Measurements from ENCODE around the gene EYA3.
A peak's percentile ranks its signal among the peaks of the same experiment; 100 is the strongest.

Gene EYA3

GRCh38 chr1:28112388-28113241 lies 24.2 kb upstream of the EYA3 start:
- no peak for TF ChIP-seq ZNF274 (IDR thresholded peaks at IDR 0.05; ENCODE audit: low read depth, low read length)
- no peak for TF ChIP-seq SUZ12 (IDR thresholded peaks at IDR 0.05; ENCODE audit: extremely low read depth, insufficient read depth, insufficient read length)
- no peak for TF ChIP-seq YY1 (IDR thresholded peaks at IDR 0.05; ENCODE audit: insufficient read depth, insufficient read length)
- H3K4me3 ChIP-seq (ENCODE audit: insufficient read length, low read depth), result no peak overlapping the region
- H3K9me3 ChIP-seq (ENCODE audit: insufficient read depth, low read length), result no peaks in the 10 kb centered on the region
- DNase-seq (ENCODE audit: low read depth, low spot score), result no peak
- H3K36me3 ChIP-seq (ENCODE audit: insufficient read depth, insufficient read length, low read length), result no peaks in the 10 kb centered on the region
- H3K4me1 ChIP-seq (ENCODE audit: insufficient read depth, insufficient read length), result no peaks in the 10 kb centered on the region
- H3K27me3 ChIP-seq (ENCODE audit: insufficient read depth, insufficient read length), result no peaks in the 10 kb centered on the region
- no peak overlapping the region for H3K9ac ChIP-seq (ENCODE audit: insufficient read length, low read depth)

GRCh38 chr1:28111157-28111556 lies 22.7 kb upstream of the EYA3 start:
- H3K9me3 ChIP-seq (ENCODE audit: insufficient read depth, low read length), result no peaks in the 10 kb centered on the region
- H3K36me3 ChIP-seq (ENCODE audit: insufficient read depth, insufficient read length, low read length), result no peaks in the 10 kb centered on the region
- no peaks in the 10 kb centered on the region for H3K27me3 ChIP-seq (ENCODE audit: insufficient read depth, insufficient read length)
- no peaks in the 10 kb centered on the region for H3K4me1 ChIP-seq (ENCODE audit: insufficient read depth, insufficient read length)
- H3K9ac ChIP-seq (ENCODE audit: insufficient read length, low read depth), result no peak overlapping the region
- TF ChIP-seq ZNF274 (IDR thresholded peaks at IDR 0.05; ENCODE audit: low read depth, low read length) (no peak), SUZ12 (IDR thresholded peaks at IDR 0.05; ENCODE audit: extremely low read depth, insufficient read depth, insufficient read length) (no peak), YY1 (IDR thresholded peaks at IDR 0.05; ENCODE audit: insufficient read depth, insufficient read length) (no peak)
- no peak for DNase-seq (ENCODE audit: low read depth, low spot score)
- no peak overlapping the region for H3K4me3 ChIP-seq (ENCODE audit: insufficient read length, low read depth)

DNA sequence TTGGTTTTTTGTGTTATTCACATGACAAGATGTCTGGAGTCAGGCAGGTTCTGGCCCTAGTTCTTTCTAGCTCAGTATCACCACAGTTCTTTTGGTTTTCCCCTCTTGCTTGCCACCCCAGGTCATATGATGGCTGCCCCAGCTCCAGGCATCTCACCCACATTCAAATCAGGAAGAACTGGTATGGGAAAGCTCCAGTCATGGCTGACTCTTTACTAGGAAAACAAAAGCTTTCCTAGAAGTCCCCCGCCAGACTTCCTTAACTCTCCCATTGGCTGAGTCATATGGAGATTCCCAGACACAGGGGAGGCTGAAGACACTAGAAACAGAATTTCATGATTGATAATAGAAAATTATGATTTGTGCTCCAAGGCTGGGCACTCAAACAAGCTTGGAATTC lies 22.1 kb upstream of the EYA3 start:
- TF ChIP-seq SUZ12 (IDR thresholded peaks at IDR 0.05; ENCODE audit: extremely low read depth, insufficient read depth, insufficient read length) (no peak), YY1 (IDR thresholded peaks at IDR 0.05; ENCODE audit: insufficient read depth, insufficient read length) (no peak), ZNF274 (IDR thresholded peaks at IDR 0.05; ENCODE audit: low read depth, low read length) (no peak)
- no peaks in the 10 kb centered on the region for H3K36me3 ChIP-seq (ENCODE audit: insufficient read depth, insufficient read length, low read length)
- no peaks in the 10 kb centered on the region for H3K27me3 ChIP-seq (ENCODE audit: insufficient read depth, insufficient read length)
- no peaks in the 10 kb centered on the region for H3K4me1 ChIP-seq (ENCODE audit: insufficient read depth, insufficient read length)
- H3K4me3 ChIP-seq (ENCODE audit: insufficient read length, low read depth), result no peak overlapping the region
- DNase-seq (ENCODE audit: low read depth, low spot score), result no peak
- no peak overlapping the region for H3K9ac ChIP-seq (ENCODE audit: insufficient read length, low read depth)
- no peaks in the 10 kb centered on the region for H3K9me3 ChIP-seq (ENCODE audit: insufficient read depth, low read length)

DNA sequence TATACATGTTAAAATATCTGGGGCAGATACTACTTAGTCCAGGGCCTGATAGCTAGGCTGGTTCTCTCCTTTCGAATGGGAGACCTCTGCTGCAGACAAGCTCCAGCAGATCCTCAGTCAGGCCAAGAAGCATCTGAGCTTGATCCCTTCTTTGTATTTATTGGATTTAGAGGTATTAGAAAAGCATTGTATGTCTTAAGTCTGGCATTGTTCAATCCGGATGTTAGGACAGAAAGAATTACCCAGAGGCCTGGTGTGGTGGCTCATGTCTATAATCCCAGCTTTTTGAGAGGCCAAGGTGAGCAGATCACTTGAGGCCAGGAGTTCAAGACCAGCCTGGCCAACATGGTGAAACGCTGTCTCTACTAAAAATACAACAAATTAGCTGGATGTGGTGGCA lies 21.2 kb upstream of the EYA3 start:
- H3K4me1 ChIP-seq (ENCODE audit: insufficient read depth, insufficient read length), result no peaks in the 10 kb centered on the region
- no peaks in the 10 kb centered on the region for H3K36me3 ChIP-seq (ENCODE audit: insufficient read depth, insufficient read length, low read length)
- H3K9me3 ChIP-seq (ENCODE audit: insufficient read depth, low read length), result no peaks in the 10 kb centered on the region
- no peaks in the 10 kb centered on the region for H3K27me3 ChIP-seq (ENCODE audit: insufficient read depth, insufficient read length)
- TF ChIP-seq YY1 (IDR thresholded peaks at IDR 0.05; ENCODE audit: insufficient read depth, insufficient read length) (no peak), SUZ12 (IDR thresholded peaks at IDR 0.05; ENCODE audit: extremely low read depth, insufficient read depth, insufficient read length) (no peak), ZNF274 (IDR thresholded peaks at IDR 0.05; ENCODE audit: low read depth, low read length) (no peak)
- H3K9ac ChIP-seq (ENCODE audit: insufficient read length, low read depth), result no peak overlapping the region
- H3K4me3 ChIP-seq (ENCODE audit: insufficient read length, low read depth), result no peak overlapping the region
- no peak for DNase-seq (ENCODE audit: low read depth, low spot score)

DNA sequence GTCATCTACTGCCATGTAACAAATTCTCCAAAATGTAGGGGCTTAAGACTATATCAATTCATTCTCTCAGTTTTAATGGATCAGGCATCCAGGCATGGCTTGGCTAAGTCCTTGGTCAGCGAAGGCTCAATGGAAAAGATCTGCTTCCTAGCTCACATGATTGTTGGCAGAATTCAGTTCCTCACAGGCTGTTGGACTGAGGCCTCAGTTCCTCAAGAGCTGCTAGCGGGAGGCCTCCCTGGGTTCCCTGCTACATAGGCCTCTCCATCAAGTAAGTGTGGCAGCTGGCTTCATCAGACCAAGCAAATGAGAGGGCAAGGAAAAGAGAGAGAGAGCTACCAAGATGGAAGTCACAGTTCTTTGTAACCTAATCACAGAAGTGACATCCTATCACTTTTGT lies 19.6 kb upstream of the EYA3 start:
- Histone ChIP-seq H3K9ac (ENCODE audit: insufficient read length, low read depth) (no peak overlapping the region), H3K4me1 (ENCODE audit: insufficient read depth, insufficient read length) (no peaks in the 10 kb centered on the region), H3K27me3 (ENCODE audit: insufficient read depth, insufficient read length) (no peaks in the 10 kb centered on the region), H3K36me3 (ENCODE audit: insufficient read depth, insufficient read length, low read length) (no peaks in the 10 kb centered on the region), H3K4me3 (ENCODE audit: insufficient read length, low read depth) (no peak overlapping the region), H3K9me3 (ENCODE audit: insufficient read depth, low read length) (no peaks in the 10 kb centered on the region)
- TF ChIP-seq SUZ12 (IDR thresholded peaks at IDR 0.05; ENCODE audit: extremely low read depth, insufficient read depth, insufficient read length) (no peak), ZNF274 (IDR thresholded peaks at IDR 0.05; ENCODE audit: low read depth, low read length) (no peak), YY1 (IDR thresholded peaks at IDR 0.05; ENCODE audit: insufficient read depth, insufficient read length) (no peak)
- DNase-seq (ENCODE audit: low read depth, low spot score), result no peak

GRCh38 chr1:28104866-28105467 lies 16.6 kb upstream of the EYA3 start:
- DNase-seq (ENCODE audit: low read depth, low spot score), result peak; percentile 74
- Histone ChIP-seq H3K4me3 (ENCODE audit: insufficient read length, low read depth) (no peak overlapping the region), H3K4me1 (ENCODE audit: insufficient read depth, insufficient read length) (no peaks in the 10 kb centered on the region), H3K27me3 (ENCODE audit: insufficient read depth, insufficient read length) (no peaks in the 10 kb centered on the region), H3K9ac (ENCODE audit: insufficient read length, low read depth) (peak overlapping the region; percentile 4), H3K36me3 (ENCODE audit: insufficient read depth, insufficient read length, low read length) (no peaks in the 10 kb centered on the region), H3K9me3 (ENCODE audit: insufficient read depth, low read length) (no peaks in the 10 kb centered on the region)
- TF ChIP-seq YY1 (IDR thresholded peaks at IDR 0.05; ENCODE audit: insufficient read depth, insufficient read length), result no peak
- TF ChIP-seq ZNF274 (IDR thresholded peaks at IDR 0.05; ENCODE audit: low read depth, low read length), result no peak
- no peak for TF ChIP-seq SUZ12 (IDR thresholded peaks at IDR 0.05; ENCODE audit: extremely low read depth, insufficient read depth, insufficient read length)

GRCh38 chr1:28102189-28102588 lies 13.8 kb upstream of the EYA3 start:
- Histone ChIP-seq H3K9ac (ENCODE audit: insufficient read length, low read depth) (no peak overlapping the region), H3K9me3 (ENCODE audit: insufficient read depth, low read length) (no peaks in the 10 kb centered on the region), H3K27me3 (ENCODE audit: insufficient read depth, insufficient read length) (no peaks in the 10 kb centered on the region), H3K36me3 (ENCODE audit: insufficient read depth, insufficient read length, low read length) (no peaks in the 10 kb centered on the region), H3K4me1 (ENCODE audit: insufficient read depth, insufficient read length) (no peaks in the 10 kb centered on the region), H3K4me3 (ENCODE audit: insufficient read length, low read depth) (no peak overlapping the region)
- TF ChIP-seq ZNF274 (IDR thresholded peaks at IDR 0.05; ENCODE audit: low read depth, low read length) (no peak), SUZ12 (IDR thresholded peaks at IDR 0.05; ENCODE audit: extremely low read depth, insufficient read depth, insufficient read length) (no peak), YY1 (IDR thresholded peaks at IDR 0.05; ENCODE audit: insufficient read depth, insufficient read length) (no peak)
- DNase-seq (ENCODE audit: low read depth, low spot score), result no peak

Data from NT2/D1 (cell line).